Jurkat, Clone E6-1 (cell line): Measurements from ENCODE around the gene YAP1. TPM values are rescaled to one million over a fixed set of nuclear protein-coding genes. Genes with fewer than 3 reads are reported as not detected.

Experiments used
- DNase-seq: peaks from one replicate; pipeline ENCODE4 v3.0.0-alpha.2; 2011; ENCODE audit warnings: low read depth, low spot score
- H3K4me3 ChIP-seq: 2 replicates; pipeline ENCODE4 v1.5.1; 2011; ENCODE audit warnings: mild to moderate bottlenecking, low read length, control low read depth, moderate library complexity
- polyA plus RNA-seq: library from polyadenylated mRNA; unstranded; fragments of >200 nt; gene quantifications from one replicate; pipeline ENCODE4 v1.2.1, GENCODE V29; 2012; ENCODE audit warnings: missing spikeins; ENCODE audit not compliant: insufficient read length, insufficient read depth

YAP1 gene
- 5.6 TPM for polyA plus RNA-seq

DNA sequence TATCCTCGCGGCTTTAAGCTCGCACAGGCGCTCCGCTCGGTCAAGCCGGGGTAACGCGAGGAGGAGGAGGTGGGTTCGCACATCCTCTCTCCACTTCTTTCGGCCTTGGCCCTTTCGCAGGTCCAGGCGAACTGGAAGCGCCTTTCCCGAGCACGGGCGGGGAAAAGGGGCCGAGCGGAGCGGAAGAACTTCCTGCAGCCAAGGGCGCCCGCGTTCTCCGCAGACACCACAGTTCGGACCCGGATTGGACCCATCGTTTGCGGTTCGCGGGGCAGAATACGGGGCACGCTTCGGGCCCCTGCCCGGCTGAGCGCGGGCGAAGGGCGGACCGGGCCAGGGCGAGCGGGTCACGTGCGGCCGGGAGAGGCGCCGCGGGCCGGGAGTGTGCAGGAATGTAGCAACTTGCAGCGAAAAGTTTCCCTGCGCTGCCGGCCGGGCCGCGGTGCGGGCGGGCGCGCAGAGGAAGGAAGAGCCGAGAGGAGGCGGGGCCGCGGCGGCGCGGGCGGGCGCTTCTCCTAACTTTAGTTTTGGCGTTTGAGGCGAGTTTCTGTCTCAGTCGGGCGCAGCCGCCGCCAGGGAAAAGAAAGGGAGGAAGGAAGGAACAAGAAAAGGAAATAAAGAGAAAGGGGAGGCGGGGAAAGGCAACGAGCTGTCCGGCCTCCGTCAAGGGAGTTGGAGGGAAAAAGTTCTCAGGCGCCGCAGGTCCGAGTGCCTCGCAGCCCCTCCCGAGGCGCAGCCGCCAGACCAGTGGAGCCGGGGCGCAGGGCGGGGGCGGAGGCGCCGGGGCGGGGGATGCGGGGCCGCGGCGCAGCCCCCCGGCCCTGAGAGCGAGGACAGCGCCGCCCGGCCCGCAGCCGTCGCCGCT is at the start of gene YAP1:
Gene YAP1 (plus strand): TSS at position 552 of the 865 bp plus-strand sequence. CDS start 402 bp downstream, outside the sequence.
- DNase-seq = peak; percentile 53
- H3K4me3 ChIP-seq = peak within 1 kb of the TSS; percentile 53

GRCh38 chr11:102061276-102061675 is 49.0 kb upstream of the YAP1 start:
- DNase-seq = no peak
- no peak overlapping the region for H3K4me3 ChIP-seq

GRCh38 chr11:102062106-102062505 is 48.1 kb upstream of the YAP1 start:
- H3K4me3 ChIP-seq = no peak overlapping the region
- no peak for DNase-seq

GRCh38 chr11:102064316-102064715 is 45.9 kb upstream of the YAP1 start:
- no peak overlapping the region for H3K4me3 ChIP-seq
- DNase-seq = no peak

- no peak overlapping the region for H3K4me3 ChIP-seq
- DNase-seq = no peak
Observed at GRCh38 chr11:102070766-102071165, 39.5 kb upstream of the YAP1 start.

DNA sequence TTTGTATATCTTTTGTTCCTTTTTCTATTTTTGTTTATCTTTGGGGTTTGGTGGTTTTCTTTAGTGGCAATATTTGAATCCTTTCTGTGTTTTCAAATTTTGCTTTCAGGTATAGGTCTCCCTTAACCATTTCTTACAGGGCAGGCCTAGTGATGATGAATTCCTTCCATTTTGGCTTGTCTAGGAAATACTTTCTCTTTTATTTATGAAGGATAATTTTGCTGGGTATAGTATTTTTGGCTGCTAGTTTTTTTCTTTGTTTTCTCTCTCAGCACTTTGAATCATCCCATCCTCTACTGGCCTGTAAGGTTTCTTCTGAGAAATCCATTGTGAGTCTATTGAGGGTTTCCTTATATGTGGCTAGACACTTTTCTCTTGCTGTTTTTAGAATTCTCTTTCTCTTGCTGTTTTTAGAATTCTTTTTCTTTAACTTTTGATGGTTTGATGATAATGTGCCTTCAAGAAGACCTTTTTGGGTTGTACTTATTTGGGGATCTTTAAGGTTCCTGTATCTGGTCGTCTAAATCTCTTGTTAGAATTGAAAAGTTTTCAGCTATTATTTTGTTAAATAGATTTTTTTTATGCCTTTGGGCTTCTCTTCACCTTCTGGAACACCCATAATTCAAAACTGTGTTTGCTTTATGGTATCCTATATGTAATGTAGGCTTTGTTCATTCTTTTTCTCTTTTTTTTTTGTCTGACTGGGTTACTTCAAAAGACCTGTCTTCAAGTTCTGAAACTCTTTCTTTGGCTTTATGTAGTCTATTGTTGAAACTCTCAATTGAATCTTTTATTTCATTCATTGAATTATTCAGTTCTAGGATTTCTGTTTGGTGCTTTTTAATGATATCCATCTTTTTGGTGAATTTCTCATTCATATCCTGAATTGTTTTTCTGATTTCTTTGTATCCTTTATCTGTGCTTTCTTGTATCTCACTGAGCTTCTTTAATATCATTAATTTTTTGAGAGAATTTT is 38.5 kb upstream of the YAP1 start:
- DNase-seq = no peak
- H3K4me3 ChIP-seq = no peak overlapping the region

GRCh38 chr11:102073253-102073652 is 37.0 kb upstream of the YAP1 start:
- H3K4me3 ChIP-seq = no peak overlapping the region
- DNase-seq = no peak

DNA sequence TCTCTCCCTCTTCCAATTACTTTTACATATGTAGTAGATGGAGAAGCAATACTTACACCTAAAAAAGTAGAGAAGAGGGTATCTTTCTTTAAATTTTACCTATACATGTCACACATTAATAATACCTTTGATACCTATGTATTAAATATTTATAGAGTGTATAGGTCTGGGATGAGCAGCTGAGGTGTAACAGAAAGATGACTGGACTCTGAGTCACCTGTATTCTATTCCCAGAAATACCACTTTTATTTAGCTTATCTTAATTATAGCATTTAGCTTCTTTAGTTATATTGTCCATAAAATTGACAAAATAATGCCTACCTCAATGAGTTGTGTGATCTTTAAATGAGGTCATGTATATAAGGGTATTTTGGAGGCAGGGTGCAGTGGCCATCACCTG is 30.6 kb upstream of the YAP1 start:
- no peak for DNase-seq

DNA sequence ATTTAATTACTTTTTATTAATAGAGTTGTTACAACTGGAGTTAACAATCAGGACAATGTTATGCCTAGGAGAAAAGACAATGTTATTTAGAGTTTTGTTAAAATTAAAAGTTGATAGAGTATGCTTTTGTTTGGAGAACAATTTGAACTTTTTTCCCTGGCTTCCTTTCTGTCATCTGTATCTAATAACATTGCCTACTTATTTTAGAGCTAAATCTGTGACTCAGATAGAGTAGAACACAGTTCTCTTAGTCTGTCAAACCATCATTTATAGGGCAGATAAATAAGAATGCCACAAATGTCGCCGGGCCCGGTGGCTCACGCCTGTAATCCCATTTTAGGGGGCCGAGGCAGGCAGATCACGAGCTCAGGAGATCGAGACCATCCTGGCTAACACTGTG is 28.9 kb upstream of the YAP1 start:
- H3K4me3 ChIP-seq = no peak overlapping the region
- DNase-seq = no peak

More for the DNA sequence above, 30.6 kb upstream of the YAP1 start:
- H3K4me3 ChIP-seq = no peak overlapping the region

DNA sequence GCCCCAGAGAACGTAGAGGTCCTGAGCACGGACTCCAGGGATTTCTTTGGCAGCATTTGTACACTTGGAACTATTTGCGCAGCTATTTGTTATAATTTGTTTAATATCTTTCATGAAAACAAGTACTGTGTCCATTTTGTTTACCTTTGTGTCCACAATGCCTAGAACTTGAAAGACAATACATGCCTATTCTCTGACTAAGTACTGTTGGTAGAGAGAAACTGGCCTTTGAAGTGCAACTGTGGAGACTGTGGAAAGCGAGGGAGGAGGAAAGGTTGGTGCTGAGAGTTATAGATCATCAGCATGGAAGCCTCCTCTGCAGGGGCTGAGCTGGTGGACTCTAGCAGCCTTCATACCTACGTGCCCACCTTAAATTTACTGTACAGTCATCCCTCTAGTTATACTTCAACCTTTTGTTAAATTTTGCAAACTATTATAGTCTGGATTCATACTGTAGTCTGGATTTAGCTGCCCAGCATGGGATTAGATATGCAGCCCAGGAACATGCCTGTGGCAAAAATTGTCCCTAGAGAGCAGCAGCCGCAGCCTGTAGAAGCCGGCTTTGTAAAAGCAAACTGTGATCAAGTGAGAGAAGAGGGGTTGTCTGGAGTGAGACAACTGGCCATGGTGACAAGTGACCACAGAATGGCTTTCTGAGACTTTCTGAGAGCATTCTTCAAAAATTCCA is 24.2 kb upstream of the YAP1 start:
- no peak for DNase-seq
- H3K4me3 ChIP-seq = no peak overlapping the region

GRCh38 chr11:102097186-102097585 is 13.1 kb upstream of the YAP1 start:
- no peak overlapping the region for H3K4me3 ChIP-seq
- no peak for DNase-seq

GRCh38 chr11:102099755-102100154 is 10.5 kb upstream of the YAP1 start:
- no peak overlapping the region for H3K4me3 ChIP-seq
- DNase-seq = no peak

- H3K4me3 ChIP-seq = no peak overlapping the region
- no peak for DNase-seq
Observed at GRCh38 chr11:102108734-102109440, 1.4 kb upstream of the YAP1 start.

DNA sequence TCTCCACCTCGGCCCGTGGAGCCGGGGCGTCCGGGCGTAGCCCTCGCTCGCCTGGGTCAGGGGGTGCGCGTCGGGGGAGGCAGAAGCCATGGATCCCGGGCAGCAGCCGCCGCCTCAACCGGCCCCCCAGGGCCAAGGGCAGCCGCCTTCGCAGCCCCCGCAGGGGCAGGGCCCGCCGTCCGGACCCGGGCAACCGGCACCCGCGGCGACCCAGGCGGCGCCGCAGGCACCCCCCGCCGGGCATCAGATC is 439 bp downstream of the YAP1 start:
- H3K4me3 ChIP-seq = no peak overlapping the region; the same call in 1 of the 2 replicates
- DNase-seq = no peak

DNA sequence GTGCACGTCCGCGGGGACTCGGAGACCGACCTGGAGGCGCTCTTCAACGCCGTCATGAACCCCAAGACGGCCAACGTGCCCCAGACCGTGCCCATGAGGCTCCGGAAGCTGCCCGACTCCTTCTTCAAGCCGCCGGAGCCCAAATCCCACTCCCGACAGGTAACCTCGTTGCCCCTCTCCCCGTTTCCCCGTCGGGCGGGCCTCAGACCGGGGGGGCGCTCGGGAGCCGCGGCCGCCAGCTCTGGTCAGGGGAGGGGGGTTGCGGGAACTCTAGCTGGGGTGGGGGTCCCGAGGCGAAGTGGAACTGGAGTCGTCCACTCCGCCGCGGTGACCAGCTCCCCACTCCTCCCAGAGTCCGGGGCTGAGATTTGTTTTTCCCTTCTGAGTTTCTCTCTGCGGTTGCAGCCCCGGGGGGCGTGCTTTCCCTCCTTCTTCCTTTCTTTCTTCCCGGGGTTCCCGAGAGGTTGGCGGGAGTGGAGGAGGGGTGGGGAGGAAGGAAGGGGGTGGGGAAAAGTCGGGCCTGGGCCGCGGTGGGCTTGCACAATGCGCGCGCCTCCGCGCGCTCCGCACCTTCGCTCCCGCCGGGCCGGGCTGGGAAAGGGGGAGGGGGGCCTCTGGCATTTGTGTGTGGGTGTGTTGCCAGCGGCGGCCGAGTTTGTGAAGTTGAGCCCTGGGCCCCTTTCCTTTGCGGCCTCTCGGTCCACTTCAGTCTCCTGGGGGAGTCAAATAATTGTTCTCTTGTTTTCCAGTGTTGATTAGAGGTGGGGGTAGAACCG is 952 bp downstream of the YAP1 start:
- peak overlapping the region; percentile 18 for H3K4me3 ChIP-seq
- DNase-seq = no peak

GRCh38 chr11:102111787-102112508 is 1.7 kb downstream of the YAP1 start:
- H3K4me3 ChIP-seq = peak overlapping the region; percentile 18
- DNase-seq = peak; percentile 63

DNA sequence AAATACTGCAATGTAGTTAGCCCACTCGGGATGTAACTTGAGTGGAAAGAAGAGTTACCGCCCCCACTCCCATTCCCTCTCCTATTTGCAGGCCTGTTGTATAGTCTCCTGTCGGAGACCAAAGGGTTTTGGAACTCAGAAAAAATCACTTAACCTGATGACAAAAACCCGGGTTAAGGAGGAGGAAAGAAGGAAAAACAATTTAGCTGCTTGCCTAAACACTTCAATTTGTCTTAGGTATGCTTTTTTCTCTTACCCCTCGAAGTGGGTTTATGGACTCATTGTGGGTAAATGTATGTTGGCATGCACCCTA is 2.2 kb downstream of the YAP1 start:
- DNase-seq = no peak
- H3K4me3 ChIP-seq = no peak overlapping the region

DNA sequence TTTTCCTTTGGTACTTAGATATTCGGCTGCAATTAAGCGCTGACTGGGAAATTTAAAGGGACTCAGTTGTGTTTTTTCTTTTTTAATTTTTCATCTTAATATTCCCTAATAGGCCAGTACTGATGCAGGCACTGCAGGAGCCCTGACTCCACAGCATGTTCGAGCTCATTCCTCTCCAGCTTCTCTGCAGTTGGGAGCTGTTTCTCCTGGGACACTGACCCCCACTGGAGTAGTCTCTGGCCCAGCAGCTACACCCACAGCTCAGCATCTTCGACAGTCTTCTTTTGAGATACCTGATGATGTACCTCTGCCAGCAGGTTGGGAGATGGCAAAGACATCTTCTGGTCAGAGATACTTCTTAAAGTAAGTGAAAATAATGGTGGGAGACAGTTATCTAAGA is 3.8 kb downstream of the YAP1 start:
- DNase-seq = no peak
- no peak overlapping the region for H3K4me3 ChIP-seq
